CD14-positive monocyte (primary cell): ENCODE data around the gene KCNT2. TPM values are rescaled to one million over a fixed set of nuclear protein-coding genes. Genes with fewer than 3 reads are reported as not detected.

Experiments used
- DNase-seq, 3 donors: peaks; one replicate each; pipeline ENCODE4 v3.0.0-alpha.2; 2011 to 2022
- H2AFZ ChIP-seq: 2 replicates; pipeline ENCODE4 v1.6.0; 2012; ENCODE audit warnings: mild to moderate bottlenecking, low read depth, low read length, inconsistent platforms; ENCODE audit not compliant: insufficient read depth, poor library complexity, severe bottlenecking
- H3K27ac ChIP-seq, 2 donors: 1 replicate in 1 of 2; 2 replicates in 1 of 2; pipeline ENCODE4 v1.5.1; 2012 to 2013; ENCODE audit warnings: low read length in 2 of 2, control low read depth in 1 of 2, inconsistent platforms in 1 of 2, low read depth in 1 of 2, mild to moderate bottlenecking in 1 of 2
- H3K27me3 ChIP-seq, 2 donors: one replicate each; pipeline versions ENCODE4 v1.6.0 to v1.6.1; 2011 to 2013; ENCODE audit warnings: low read length in 2 of 2; ENCODE audit not compliant: control insufficient read depth in 2 of 2, insufficient read depth in 2 of 2
- H3K36me3 ChIP-seq, 2 donors: replicated peaks in 1 of 2; 1 replicate in 1 of 2; 2 replicates in 1 of 2; pipeline versions ENCODE4 v1.5.1 to v1.6.1; 2012 to 2013; ENCODE audit warnings: low read length in 2 of 2, control low read depth in 1 of 2, inconsistent platforms in 1 of 2, mild to moderate bottlenecking in 1 of 2; ENCODE audit not compliant: insufficient read depth in 2 of 2, control insufficient read depth in 1 of 2
- H3K4me1 ChIP-seq, 2 donors: 1 replicate in 1 of 2; 2 replicates in 1 of 2; pipeline versions ENCODE4 v1.5.1 to v1.6.1; 2012 to 2013; ENCODE audit warnings: low read length in 2 of 2, control low read depth in 1 of 2, inconsistent platforms in 1 of 2, mild to moderate bottlenecking in 1 of 2, moderate library complexity in 1 of 2; ENCODE audit not compliant: insufficient read depth in 2 of 2, control insufficient read depth in 1 of 2
- H3K4me2 ChIP-seq: replicated peaks from 2 replicates; pipeline ENCODE3; 2012; ENCODE audit warnings: low read length, moderate library complexity, mild to moderate bottlenecking; ENCODE audit not compliant: poor library complexity, severe bottlenecking; ENCODE audit errors: extremely low read depth
- H3K4me3 ChIP-seq, 3 experiments: fragments of 200-600 bp in 1 of 3; sonication (generic) in 1 of 3; replicated peaks in 1 of 3; 1 replicate in 2 of 3; 2 replicates in 1 of 3; pipeline ENCODE4 v1.5.1; 2011 to 2013; ENCODE audit warnings: low read length in 3 of 3, mild to moderate bottlenecking in 3 of 3, control low read depth in 2 of 3, low read depth in 2 of 3, inconsistent platforms in 1 of 3, moderate library complexity in 1 of 3
- H3K79me2 ChIP-seq: 2 replicates; pipeline ENCODE4 v1.6.0; 2012; ENCODE audit warnings: mild to moderate bottlenecking, control low read depth, inconsistent platforms, low read length, moderate library complexity; ENCODE audit not compliant: insufficient read depth
- H3K9ac ChIP-seq: 2 replicates; pipeline ENCODE4 v1.6.0; 2017; ENCODE audit warnings: low read length, mild to moderate bottlenecking; ENCODE audit not compliant: insufficient read depth, poor library complexity, severe bottlenecking
- H3K9me3 ChIP-seq, 2 donors: replicated peaks in 1 of 2; 1 replicate in 1 of 2; 2 replicates in 1 of 2; pipeline versions ENCODE4 v1.5.1 to v1.6.1; 2012 to 2013; ENCODE audit warnings: low read length in 2 of 2, control low read depth in 1 of 2; ENCODE audit not compliant: control insufficient read depth in 1 of 2, insufficient read depth in 1 of 2
- H4K20me1 ChIP-seq: 2 replicates; pipeline ENCODE4 v1.6.0; 2012; ENCODE audit warnings: mild to moderate bottlenecking, low read length, control low read depth, moderate library complexity; ENCODE audit not compliant: insufficient read depth
- H3K27ac Mint-ChIP-seq, 7 donors: one replicate each; pipeline ENCODE4 v1.8.0; 2020; ENCODE audit warnings: mild to moderate bottlenecking in 7 of 7, mixed read lengths in 7 of 7, moderate library complexity in 6 of 7, inconsistent platforms in 2 of 7
- H3K27me3 Mint-ChIP-seq, 3 donors: one replicate each; pipeline ENCODE4 v1.8.0; 2021 to 2022; ENCODE audit warnings: low read depth in 3 of 3, mild to moderate bottlenecking in 3 of 3, mixed read lengths in 3 of 3, moderate library complexity in 3 of 3, inconsistent platforms in 1 of 3
- H3K36me3 Mint-ChIP-seq, 2 donors: one replicate each; pipeline ENCODE4 v1.8.0; 2020; ENCODE audit warnings: mixed read lengths in 2 of 2, inconsistent platforms in 1 of 2, mild to moderate bottlenecking in 1 of 2
- H3K4me1 Mint-ChIP-seq: one replicate; pipeline ENCODE4 v1.8.0; 2020; ENCODE audit warnings: mild to moderate bottlenecking, mixed read lengths
- H3K4me3 Mint-ChIP-seq, 2 donors: one replicate each; pipeline ENCODE4 v1.8.0; 2020; ENCODE audit warnings: mild to moderate bottlenecking in 2 of 2, mixed read lengths in 2 of 2, moderate library complexity in 1 of 2
- H3K9me3 Mint-ChIP-seq, 7 donors: one replicate each; pipeline ENCODE4 v1.8.0; 2020 to 2022; ENCODE audit warnings: mixed read lengths in 7 of 7, mild to moderate bottlenecking in 6 of 7, moderate library complexity in 6 of 7, inconsistent platforms in 2 of 7
- WGBS: methylation state at CpG from one replicate; pipeline ENCODE4 v1.1.5; 2013; ENCODE audit warnings: missing lambda C conversion rate; ENCODE audit not compliant: insufficient coverage; 5-methylcytosine and 5-hydroxymethylcytosine counted together
- intact Hi-C, 2 donors: fragments of 100-400 bp; cut with micrococcal nuclease; formaldehyde crosslinking; loops; one replicate each; pipeline versions ENCODE4 v1.15.0 to v1.15.1; 2023
- polyA plus RNA-seq, 3 donors: library from polyadenylated mRNA; depleted of rRNA in 1 of 3; unstranded in 2 of 3; stranded (reverse) in 1 of 3; fragments of 300-500 nt in 2 of 3; fragments of >200 nt in 1 of 3; fragmentation: Illumina TruSeq in 2 of 3; gene quantifications; 1 replicate in 2 of 3; 2 replicates in 1 of 3; pipeline ENCODE4 v1.2.3, GENCODE V29; 2012 to 2021
- TF ChIP-seq, protein P1 (sequence below): fragments of 200-600 bp; IDR thresholded peaks from one replicate; pipeline ENCODE4 v1.8.0; 2022; ENCODE audit warnings: antibody characterized with exemption, mild to moderate bottlenecking

KCNT2 gene
- polyA plus RNA-seq, 3 donors: not detected

- TF ChIP-seq, protein P1, sequence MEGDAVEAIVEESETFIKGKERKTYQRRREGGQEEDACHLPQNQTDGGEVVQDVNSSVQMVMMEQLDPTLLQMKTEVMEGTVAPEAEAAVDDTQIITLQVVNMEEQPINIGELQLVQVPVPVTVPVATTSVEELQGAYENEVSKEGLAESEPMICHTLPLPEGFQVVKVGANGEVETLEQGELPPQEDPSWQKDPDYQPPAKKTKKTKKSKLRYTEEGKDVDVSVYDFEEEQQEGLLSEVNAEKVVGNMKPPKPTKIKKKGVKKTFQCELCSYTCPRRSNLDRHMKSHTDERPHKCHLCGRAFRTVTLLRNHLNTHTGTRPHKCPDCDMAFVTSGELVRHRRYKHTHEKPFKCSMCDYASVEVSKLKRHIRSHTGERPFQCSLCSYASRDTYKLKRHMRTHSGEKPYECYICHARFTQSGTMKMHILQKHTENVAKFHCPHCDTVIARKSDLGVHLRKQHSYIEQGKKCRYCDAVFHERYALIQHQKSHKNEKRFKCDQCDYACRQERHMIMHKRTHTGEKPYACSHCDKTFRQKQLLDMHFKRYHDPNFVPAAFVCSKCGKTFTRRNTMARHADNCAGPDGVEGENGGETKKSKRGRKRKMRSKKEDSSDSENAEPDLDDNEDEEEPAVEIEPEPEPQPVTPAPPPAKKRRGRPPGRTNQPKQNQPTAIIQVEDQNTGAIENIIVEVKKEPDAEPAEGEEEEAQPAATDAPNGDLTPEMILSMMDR: no peak
- peaks cover 5 to 9% of the 10 kb centered on the region in 2 donors for H3K9me3 ChIP-seq
- no peak overlapping the region for H3K9ac ChIP-seq
- no peak for DNase-seq
- intact Hi-C loops: no loop called here
- Mint-ChIP-seq H3K9me3 (peaks cover 3 to 11% (median 6%) of the 10 kb centered on the region in 7 donors), H3K36me3 (no peaks in the 10 kb centered on the region), H3K4me1 (no peaks in the 10 kb centered on the region), H3K27me3 (peaks cover 0 to 1% (median 0%) of the 10 kb centered on the region in 3 donors), H3K27ac (no peak overlapping the region), H3K4me3 (no peak overlapping the region)
- no peak overlapping the region for H3K4me3 ChIP-seq
- no peaks in the 10 kb centered on the region for H4K20me1 ChIP-seq
- no peak overlapping the region for H3K27ac ChIP-seq
- 100% methylated on average over 2 of the region's 3 CpGs for WGBS
- H3K36me3 ChIP-seq: no peaks in the 10 kb centered on the region
- no peaks in the 10 kb centered on the region for H3K4me1 ChIP-seq
- H2AFZ ChIP-seq: no peak overlapping the region
- no peaks in the 10 kb centered on the region for H3K79me2 ChIP-seq
- no peak overlapping the region for H3K4me2 ChIP-seq
- no peaks in the 10 kb centered on the region for H3K27me3 ChIP-seq
Measured at GRCh38 chr1:196628838-196629237, 20.6 kb upstream of the KCNT2 start.

- Histone ChIP-seq H3K27ac (no peak overlapping the region), H3K9me3 (no peaks in the 10 kb centered on the region), H3K4me3 (no peak overlapping the region), H3K79me2 (no peaks in the 10 kb centered on the region), H2AFZ (no peak overlapping the region), H3K4me2 (no peak overlapping the region), H4K20me1 (no peaks in the 10 kb centered on the region), H3K4me1 (no peaks in the 10 kb centered on the region), H3K36me3 (no peaks in the 10 kb centered on the region), H3K27me3 (no peaks in the 10 kb centered on the region), H3K9ac (no peak overlapping the region)
- no peak for DNase-seq
- Mint-ChIP-seq H3K4me3 (no peak overlapping the region), H3K27me3 (peaks cover 0 to 1% (median 0%) of the 10 kb centered on the region in 3 donors), H3K36me3 (no peaks in the 10 kb centered on the region), H3K27ac (no peak overlapping the region), H3K9me3 (peaks cover 0 to 4% (median 2%) of the 10 kb centered on the region in 7 donors), H3K4me1 (no peaks in the 10 kb centered on the region)
- TF ChIP-seq, protein P1: no peak
- no CpG with 5 or more reads among the region's 1 CpG for WGBS
- intact Hi-C loops: no loop called here
Measured at GRCh38 chr1:196623079-196623478, 14.8 kb upstream of the KCNT2 start.
